GM19193 (cell line): ENCODE measurements around the gene SUMO3.

Source experiments
- POLR2A ChIP-seq: IDR thresholded peaks from 4 replicates; pipeline ENCODE4 v1.6.1; 2011; ENCODE audit not compliant: insufficient read depth, insufficient read length; ENCODE audit errors: extremely low read depth

Gene SUMO3

DNA sequence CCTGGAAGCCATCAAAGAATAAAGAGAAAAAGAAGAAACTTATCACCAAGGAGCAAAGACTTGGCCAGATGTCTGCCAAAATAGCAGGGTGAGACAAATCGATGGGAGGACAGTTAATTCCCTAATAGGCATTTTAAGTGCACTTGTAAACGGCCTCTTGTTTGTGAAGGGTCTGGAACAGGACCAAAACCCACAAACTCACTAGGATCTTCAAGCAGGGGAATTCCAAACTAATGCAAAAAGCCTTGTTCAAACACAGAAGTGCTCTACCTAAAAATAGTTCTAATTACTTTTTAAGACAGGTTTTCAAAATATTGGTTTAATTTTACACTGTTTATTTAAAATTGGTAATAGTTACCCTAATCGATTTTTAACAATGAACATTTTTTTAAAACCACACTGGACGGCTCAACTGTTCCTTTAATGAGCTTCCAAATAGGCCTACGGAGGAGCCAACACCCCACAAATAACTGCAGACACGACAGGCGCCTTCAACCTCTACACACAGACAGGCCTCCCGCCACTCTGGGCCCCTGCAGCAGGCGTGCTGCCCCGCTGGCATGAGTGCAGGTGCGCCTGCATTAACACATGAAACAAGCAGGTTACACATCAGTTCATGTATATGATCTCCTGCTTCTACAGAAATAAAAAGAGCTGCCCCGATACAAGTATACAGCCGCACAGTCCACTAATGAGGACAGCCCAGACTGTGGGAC lies 32.1 kb downstream of the SUMO3 start:
- no peak for TF ChIP-seq POLR2A

DNA sequence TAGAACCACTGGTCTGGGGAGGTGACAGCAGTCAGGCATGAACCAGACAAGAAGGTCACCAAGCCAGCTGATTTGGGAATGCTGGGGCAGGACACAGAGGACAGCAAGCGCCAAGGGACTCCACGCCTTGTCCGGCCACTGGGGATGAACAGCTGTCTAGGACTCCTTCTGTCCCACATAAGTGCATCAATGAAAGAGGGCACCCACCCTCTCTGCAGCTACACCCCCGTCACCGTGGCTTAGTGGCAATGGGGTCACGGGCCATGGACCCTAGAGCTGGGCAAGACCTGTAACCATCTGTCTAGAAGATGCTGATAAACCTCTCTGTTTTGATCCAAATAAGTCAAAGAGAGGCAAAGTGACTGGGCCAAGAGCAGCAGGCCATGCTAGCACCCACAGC lies 33.1 kb downstream of the SUMO3 start:
- TF ChIP-seq POLR2A, result no peak

DNA sequence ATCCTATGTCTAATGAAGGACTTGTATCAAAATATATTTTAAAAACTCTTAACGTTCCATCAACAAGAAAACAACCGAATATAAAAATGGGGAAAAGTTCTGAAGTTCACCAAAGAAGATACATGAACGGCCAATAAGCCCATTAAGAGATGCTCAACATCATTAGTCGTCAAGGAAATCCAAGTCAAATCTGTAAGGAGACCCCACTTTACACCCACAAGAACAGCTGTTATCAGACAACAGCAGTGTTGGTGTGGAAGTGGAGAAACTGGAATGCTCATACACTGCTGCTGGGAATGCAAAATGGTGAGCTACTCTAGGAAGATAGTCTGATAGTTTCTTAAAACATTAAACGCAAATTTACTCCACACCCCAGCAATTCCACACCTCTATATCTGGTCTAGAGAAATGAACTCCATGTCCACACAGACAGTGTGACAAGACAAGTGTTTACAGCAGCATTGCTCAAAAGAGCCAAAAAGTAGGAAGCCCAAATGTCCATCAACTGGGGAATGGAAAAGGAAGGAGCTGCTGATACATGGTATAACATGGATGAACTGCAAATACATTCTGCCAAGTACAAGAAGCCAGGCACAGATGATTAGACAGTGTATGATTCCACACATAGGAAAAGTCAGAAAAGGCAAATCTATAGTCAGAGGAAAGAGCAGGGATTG lies 34.7 kb downstream of the SUMO3 start:
- no peak for TF ChIP-seq POLR2A

DNA sequence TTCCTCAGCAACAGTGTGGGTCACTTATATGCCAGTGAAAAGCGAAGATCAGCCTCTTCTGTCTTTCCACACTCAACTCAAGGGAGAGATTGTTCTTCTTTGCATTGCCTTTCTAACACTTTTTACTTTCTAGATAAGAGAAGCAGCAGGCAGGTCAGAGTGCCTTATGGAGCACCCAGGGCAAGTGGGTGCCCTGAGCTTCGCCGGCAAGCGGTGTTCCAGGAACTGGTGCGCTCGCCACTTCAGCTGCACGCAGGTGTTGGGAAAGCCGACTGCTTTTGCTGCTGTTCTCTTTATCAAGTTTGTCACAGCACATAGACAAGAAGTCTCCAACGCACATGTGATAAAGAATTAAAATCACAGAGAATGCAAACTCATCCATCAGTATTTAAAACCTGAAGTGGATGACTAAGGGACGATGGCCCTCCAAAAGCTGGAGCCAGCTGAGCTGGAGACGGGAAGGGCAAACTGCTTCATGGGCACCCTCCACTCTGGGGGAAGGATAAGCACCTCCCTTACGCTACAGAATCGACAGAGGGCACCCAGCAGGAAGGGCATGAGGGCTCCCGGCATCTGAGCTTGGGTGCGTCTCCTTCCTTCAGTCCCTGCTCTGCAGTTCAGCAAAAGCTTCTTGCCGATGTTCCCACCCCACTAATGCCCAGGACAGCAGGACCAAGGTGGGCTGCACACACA lies 36.9 kb downstream of the SUMO3 start:
- TF ChIP-seq POLR2A, result no peak

DNA sequence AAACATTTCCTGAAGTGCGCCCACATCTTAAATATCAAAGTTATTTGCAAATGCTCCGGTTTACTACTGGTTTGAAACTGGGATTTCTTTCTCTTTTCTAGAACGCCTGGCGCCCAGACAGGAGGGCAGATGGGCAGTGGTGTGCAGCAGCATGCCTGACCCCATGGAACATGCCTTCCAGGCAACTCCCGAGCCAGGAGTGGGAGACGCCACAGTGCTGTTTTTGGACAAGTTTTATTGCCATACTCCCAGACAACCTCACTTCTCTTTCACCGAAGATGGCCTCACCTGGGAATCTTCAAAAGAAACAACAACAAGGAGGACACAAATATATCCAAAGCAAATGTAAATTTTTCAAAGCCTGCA lies 37.7 kb downstream of the SUMO3 start:
- TF ChIP-seq POLR2A, result no peak

DNA sequence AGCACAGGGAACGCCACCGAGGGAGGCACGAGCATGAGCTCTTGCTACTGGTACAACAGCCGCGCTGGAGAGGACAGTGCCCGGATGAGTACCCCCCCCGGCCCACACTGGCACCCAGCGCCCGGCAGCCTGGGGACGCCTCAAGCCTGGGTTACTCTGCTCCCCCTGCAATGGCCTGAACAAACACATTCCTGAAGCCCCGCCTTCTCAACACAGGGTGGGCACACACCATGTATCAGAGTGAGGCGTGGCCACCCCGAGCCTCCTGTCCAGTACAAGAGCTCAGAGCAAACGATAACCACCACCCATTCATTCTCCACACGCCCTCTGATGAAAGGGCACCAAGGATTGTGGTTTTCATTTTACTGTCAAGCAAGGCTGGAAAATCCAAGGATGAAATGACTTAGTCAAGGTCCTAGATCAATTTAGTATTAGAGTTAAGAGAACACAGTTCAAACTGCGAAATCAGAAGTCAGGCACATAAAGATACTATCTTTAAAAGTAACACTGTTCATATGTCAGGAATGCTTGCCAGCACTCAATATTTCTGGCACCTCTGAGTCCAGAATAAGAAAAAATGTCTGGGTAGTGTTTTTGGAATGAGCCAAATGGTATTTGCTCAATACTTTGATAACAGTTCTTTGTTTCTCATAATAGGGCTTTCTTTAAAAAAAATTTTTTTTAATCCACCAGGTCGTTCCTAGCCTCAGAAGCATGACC lies 38.3 kb downstream of the SUMO3 start:
- TF ChIP-seq POLR2A, result no peak

DNA sequence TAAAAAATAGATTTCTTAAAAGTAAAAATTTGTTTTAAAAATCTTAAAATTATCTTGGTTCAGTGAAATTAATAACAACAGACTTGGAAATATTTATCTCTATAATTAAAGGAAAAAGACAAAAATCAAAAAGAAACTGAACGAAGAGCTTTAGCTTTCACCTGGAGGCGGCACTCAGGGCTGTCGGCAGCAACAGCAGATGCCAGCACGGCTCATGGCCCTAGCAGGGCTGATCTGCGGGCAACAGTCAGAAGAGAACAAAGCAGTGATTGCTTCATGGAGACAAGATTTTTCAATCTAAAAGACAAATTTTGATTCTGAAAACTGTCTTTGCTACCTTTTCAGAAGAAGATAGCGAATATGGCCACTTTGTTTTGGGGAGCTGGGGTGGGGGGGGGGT lies 38.9 kb downstream of the SUMO3 start:
- TF ChIP-seq POLR2A, result no peak

DNA sequence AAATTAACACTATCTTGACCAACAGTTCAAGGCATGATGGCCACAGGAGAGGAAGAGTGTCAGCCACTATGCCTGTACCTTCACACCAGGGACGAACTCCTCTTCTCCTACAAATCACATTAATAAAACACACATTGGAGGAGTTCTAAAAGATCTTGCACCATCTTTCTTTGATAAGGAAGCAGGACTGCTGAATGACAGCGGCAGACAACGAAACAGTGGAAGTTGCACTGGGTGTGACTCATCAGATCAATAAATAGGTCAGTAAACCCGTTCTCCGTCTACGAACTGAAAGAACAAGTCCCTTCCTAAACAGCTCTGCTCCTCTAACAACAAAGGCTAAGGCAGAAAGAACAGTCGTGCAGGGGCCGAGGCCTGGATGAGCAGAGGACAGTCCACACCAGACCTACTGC lies 39.4 kb downstream of the SUMO3 start:
- TF ChIP-seq POLR2A, result no peak

DNA sequence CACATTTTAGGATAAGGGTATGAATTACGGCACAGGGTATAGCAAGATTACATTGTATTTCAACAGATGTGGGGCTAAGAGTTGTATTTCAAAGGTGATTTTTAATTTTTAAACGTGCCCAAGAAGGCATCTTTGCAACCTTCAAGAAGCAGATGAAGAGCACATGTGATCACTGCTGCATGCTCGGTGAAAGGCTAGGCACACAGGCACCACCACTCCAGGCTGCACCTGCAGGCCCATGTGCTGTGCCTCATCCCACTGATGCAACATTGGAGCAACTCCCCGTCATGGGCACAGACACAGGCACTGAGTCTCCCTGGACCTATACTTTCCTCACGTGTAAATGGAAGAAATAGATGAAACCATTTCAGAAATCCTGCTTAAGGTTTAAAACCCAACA lies 39.8 kb downstream of the SUMO3 start:
- no peak for TF ChIP-seq POLR2A

DNA sequence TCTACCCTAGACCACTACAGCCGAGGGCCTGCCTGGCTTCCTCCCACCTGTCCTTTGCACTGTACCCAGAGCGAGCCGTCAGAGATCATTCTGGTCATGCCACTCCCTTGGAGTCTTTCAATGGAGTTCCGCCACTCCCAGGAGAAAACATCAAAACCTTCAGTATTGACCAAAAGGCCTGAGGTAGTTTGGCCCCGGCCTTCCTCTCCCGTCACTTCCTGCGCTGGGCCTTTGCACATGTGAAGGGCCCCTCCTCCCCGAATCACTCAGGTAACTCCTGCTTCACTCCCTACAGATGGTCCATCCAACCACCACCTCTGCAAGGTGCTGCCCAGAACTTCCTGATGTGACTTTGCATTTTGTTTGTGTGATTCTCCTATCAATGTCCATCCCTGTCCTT lies 42.9 kb downstream of the SUMO3 start:
- TF ChIP-seq POLR2A, result no peak

DNA sequence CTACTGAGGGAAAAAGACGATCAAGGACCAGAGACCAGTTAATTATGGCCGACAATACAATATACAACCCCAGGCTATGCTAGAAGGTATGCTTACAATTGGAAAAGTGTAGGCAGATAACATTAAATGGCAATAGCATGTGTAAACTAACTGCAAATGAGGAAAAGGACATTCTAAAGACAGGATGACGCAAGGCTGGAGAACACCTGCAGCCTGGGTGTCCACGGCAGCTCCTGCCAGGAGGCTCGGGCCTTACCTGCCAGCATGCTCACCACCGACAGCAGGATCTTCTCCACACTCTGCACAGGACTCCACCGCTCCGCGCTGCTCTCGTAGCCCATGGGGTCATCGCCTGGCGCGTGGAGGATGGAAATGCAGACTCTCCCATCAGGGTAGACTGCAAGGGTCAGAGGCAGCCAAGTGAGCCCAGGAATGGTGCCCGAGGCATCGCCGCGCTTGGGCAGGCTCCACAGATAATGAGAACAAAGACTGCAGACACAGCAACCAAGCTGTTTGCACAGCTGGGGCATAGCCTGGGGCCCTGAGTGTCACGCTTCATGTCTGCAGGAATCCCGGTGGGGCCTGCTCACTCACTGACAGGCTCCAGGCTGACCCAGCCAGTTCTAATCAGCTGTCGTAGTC lies 44.5 kb downstream of the SUMO3 start:
- TF ChIP-seq POLR2A, result no peak

DNA sequence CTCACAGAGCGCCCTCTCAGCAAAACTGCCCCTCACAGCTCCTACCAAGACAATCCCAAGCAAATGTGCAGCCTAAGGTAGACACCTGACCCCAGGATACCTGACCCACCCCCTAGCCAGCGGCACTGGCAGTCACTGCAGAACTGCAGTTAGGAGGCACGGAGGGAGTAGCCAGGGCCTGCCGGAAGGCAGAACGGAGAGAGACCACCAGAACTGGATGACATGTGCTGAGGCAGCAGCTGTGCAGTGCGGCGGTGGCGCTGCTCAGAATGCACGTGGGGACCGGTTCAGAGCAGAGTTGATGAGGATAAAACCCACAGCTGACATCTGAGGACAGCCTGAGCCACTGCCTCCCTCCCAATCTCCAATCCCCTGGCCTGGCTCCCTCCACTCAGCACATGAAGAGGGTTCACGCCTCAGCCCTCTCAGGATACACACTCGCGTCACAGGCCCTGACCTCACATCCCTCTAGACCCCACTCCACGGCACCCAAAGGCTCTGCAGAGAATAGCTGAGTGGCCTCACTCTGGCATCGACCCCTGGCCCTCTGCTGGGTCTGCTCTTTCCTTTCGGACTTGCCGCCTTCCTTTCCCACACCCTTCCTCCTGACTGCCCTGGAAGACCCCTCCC lies 45.9 kb downstream of the SUMO3 start:
- no peak for TF ChIP-seq POLR2A

DNA sequence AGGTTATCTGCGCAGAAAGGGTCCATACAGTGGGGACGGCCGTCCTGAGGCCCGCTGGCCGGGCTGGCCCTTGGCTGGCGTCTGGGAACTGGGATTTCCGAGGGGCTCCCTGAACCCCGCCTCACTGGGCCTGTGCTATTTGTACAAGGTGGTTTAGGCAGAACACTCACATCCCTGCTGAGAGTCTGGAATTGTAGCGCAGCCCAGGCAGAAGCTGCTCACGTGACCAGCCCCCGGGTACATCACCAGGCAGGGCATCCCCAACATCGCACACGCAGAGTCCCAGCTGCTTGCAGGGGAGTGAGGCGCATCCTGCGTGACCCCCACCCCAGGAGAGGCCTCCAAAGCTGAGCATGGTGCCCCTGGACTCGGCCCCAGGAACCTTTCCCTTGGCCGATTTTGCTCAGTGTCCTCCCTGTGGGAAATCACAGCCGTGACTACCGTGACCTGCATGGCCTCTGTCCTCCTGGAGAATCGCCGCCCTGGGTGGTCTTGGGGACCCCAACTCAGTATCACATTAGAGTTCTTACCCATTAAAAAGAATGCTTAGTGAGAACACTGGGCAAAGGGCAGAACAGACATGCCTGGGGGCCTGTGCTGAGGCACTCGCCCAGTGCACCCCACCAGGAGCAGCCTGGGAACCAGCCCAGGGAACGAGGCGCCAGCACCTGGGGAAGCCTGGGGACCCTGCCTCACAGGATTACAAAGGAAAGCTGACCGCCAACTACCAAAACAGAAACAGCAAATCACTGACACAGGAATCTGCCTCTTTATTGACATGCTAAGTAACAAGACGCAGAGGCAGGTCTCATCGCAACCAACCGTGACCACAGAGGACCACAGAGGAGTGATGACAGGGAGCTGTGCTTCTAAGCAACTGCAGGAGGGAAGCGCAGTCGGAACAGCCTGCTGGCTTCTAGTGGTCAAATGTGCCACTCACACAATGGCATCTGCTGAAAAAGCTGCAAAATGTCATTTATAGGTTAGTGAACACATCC lies 49.7 kb downstream of the SUMO3 start:
- TF ChIP-seq POLR2A, result no peak
